OCI-LY3 (cell line): ENCODE results near the gene LINC01488.

ENCODE experiments used
- H2AFZ ChIP-seq: fragments of 200-600, 300-600 bp; shearing (Covaris generic); 2 replicates; pipeline ENCODE4 v1.6.0; 2014; ENCODE audit warnings: antibody characterized with exemption, low read depth, low read length
- H3K27ac ChIP-seq: fragments of 200-600, 300-600 bp; sonication (generic); 2 replicates; pipeline ENCODE4 v1.5.1; 2014; ENCODE audit warnings: mild to moderate bottlenecking, low read length, moderate library complexity, mixed read lengths
- H3K27me3 ChIP-seq: fragments of 200-600, 300-600 bp; sonication (generic); 2 replicates; pipeline ENCODE4 v1.6.1; 2014; ENCODE audit warnings: low read depth, low read length, mixed read lengths
- H3K36me3 ChIP-seq: fragments of 200-600, 300-600 bp; sonication (generic); replicated peaks from 2 replicates; pipeline ENCODE3; 2014; ENCODE audit warnings: low read depth, low read length, mixed read lengths
- H3K4me1 ChIP-seq: fragments of 300-600, 200-600 bp; sonication (generic); 2 replicates; pipeline ENCODE4 v1.6.1; 2014; ENCODE audit warnings: low read length, mixed read lengths
- H3K4me2 ChIP-seq: fragments of 200-600, 300-600 bp; sonication (generic); 2 replicates; pipeline ENCODE4 v1.6.1; 2014; ENCODE audit warnings: low read length, mixed read lengths
- H3K4me3 ChIP-seq: fragments of 300-600, 200-600 bp; sonication (generic); 2 replicates; pipeline ENCODE4 v1.5.1; 2014; ENCODE audit warnings: antibody characterized with exemption, mild to moderate bottlenecking, low read length, moderate library complexity
- H3K79me2 ChIP-seq: fragments of 300-600, 200-600 bp; shearing (Covaris generic); 2 replicates; pipeline ENCODE4 v1.6.1; 2014; ENCODE audit warnings: mild to moderate bottlenecking, low read length, mixed read lengths
- H3K9ac ChIP-seq: fragments of 300-600, 200-600 bp; shearing (Covaris generic); 2 replicates; pipeline ENCODE4 v1.6.0; 2014; ENCODE audit warnings: mild to moderate bottlenecking, low read length, moderate library complexity
- H3K9me3 ChIP-seq: fragments of 200-600, 300-600 bp; shearing (Covaris generic); 2 replicates; pipeline ENCODE4 v1.6.1; 2014; ENCODE audit warnings: low read length, mixed read lengths; ENCODE audit not compliant: insufficient read depth
- H4K20me1 ChIP-seq: fragments of 200-600, 300-600 bp; sonication (generic); 2 replicates; pipeline ENCODE4 v1.6.1; 2016; ENCODE audit warnings: low read length, mixed read lengths; ENCODE audit not compliant: insufficient read depth
- EZH2phosphoT487 ChIP-seq: fragments of 200-600 bp; shearing (Covaris generic); IDR thresholded peaks from 2 replicates; pipeline ENCODE4 v1.6.1; 2018; ENCODE audit warnings: antibody characterized with exemption, mixed run types, low read depth
- TF ChIP-seq, protein P1 (sequence below): fragments of 200-600, 300-600 bp; sonication (generic); IDR thresholded peaks from 2 replicates; pipeline ENCODE4 v1.5.1; 2014; ENCODE audit warnings: antibody characterized with exemption, low read length, low read depth

Gene LINC01488

DNA sequence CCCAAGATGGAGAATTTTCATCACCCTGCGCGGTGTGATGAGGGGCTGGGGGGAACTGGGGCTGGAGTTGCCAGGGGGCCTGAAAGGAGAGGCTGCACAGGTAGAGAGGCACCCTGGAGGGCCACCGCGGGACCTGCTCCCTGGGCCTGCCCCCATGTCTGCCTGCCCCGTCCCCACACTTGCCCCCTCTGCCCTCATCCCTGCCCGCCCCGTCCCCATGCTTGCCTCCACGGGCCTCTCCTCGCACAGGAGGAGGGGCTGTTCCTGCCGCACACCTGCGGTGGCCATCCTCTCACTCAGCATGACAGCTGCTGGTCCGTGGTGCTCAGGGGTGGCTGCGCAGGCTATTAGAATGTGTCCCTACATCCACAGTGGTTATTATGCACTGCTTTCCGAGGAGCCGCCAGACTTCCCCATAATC is 43.5 kb downstream of the LINC01488 start:
- Histone ChIP-seq H2AFZ (no peak overlapping the region), H3K9ac (no peak overlapping the region), H3K79me2 (no peaks in the 10 kb centered on the region), H4K20me1 (no peaks in the 10 kb centered on the region), H3K36me3 (no peaks in the 10 kb centered on the region), H3K27me3 (peaks cover 5% of the 10 kb centered on the region; the same call in 1 of the 2 replicates), H3K4me3 (no peak overlapping the region), H3K4me1 (peaks cover 10% of the 10 kb centered on the region), H3K9me3 (no peaks in the 10 kb centered on the region), H3K27ac (no peak overlapping the region), H3K4me2 (no peak overlapping the region)
- TF ChIP-seq, protein P1, sequence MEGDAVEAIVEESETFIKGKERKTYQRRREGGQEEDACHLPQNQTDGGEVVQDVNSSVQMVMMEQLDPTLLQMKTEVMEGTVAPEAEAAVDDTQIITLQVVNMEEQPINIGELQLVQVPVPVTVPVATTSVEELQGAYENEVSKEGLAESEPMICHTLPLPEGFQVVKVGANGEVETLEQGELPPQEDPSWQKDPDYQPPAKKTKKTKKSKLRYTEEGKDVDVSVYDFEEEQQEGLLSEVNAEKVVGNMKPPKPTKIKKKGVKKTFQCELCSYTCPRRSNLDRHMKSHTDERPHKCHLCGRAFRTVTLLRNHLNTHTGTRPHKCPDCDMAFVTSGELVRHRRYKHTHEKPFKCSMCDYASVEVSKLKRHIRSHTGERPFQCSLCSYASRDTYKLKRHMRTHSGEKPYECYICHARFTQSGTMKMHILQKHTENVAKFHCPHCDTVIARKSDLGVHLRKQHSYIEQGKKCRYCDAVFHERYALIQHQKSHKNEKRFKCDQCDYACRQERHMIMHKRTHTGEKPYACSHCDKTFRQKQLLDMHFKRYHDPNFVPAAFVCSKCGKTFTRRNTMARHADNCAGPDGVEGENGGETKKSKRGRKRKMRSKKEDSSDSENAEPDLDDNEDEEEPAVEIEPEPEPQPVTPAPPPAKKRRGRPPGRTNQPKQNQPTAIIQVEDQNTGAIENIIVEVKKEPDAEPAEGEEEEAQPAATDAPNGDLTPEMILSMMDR, result no peak
- TF ChIP-seq EZH2phosphoT487, result no peak

DNA sequence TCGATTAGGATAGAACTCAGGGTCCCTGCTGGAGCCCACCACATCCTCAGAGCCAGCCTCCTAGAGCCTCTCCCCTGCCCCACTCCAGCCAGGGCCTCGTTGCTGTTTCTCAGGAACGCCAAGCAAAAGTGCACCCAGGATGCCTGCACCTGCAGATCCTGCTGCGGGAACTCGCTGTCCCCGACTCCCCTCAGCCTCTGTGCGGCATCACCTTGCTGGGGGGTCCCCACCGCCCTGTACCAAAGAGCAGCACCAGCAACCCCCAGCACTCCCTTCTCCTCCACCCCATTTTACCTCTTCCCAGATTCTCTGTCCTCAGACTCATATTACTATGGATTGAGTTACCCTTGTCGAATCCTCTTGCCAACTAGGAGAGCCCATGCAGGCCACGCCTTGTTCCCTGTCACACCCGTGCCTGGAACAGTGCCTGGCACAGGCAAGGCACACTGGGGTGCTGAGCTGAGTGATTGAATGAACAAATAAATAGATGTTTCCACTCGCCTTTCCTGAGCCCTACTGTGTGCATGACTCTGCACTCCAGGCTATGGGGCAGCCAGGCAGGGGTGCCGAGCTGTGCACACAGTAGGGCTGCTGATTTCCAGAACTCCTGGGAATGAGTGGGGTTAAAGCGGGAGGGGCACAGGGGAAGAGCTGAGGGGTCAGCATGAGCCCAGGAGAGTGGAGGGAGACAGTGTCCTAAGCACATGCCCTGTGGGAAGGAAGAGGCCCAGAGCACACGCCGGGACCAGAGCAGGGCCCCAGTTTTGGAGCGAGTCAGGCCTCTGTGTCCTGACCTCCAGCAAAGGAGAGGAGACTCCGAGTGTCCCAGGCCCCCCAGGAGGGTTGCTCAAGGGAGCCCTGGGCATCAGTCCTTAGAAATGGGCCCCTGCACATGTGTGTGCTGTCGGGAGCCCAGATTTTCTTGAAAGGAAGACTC is 44.3 kb downstream of the LINC01488 start:
- no peak for TF ChIP-seq EZH2phosphoT487
- TF ChIP-seq, protein P1, result no peak
- no peak overlapping the region for H3K27ac ChIP-seq

DNA sequence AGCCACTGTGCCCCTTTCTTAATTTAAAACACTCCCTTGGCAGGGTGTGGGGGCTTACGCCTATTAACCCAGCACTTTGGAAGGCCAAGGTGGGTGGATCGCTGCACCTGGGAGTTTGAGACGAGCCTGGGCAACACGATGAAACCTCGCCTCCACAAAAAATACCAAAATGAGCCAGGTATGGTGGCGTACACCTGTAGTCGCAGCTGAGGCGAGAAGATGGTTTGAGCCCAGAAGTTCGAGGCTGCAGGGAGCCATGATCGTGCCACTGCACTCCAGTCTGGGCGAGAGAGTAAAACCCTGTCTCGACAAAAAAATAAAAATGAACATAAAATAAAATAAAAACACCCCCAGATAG is 45.0 kb downstream of the LINC01488 start:
- TF ChIP-seq, protein P1, result no peak
- no peak for TF ChIP-seq EZH2phosphoT487
- Histone ChIP-seq H3K4me3 (no peak overlapping the region), H4K20me1 (no peaks in the 10 kb centered on the region), H3K9me3 (no peaks in the 10 kb centered on the region), H3K27ac (no peak overlapping the region), H3K4me1 (peaks cover 21% of the 10 kb centered on the region), H3K36me3 (no peaks in the 10 kb centered on the region), H2AFZ (no peak overlapping the region), H3K9ac (no peak overlapping the region), H3K79me2 (no peaks in the 10 kb centered on the region), H3K4me2 (no peak overlapping the region), H3K27me3 (peaks cover 14% of the 10 kb centered on the region)

More for the DNA sequence above, 44.3 kb downstream of the LINC01488 start:
- Histone ChIP-seq H3K27me3 (peaks cover 8% of the 10 kb centered on the region), H3K9ac (no peak overlapping the region), H4K20me1 (no peaks in the 10 kb centered on the region), H3K4me3 (no peak overlapping the region), H3K4me1 (peaks cover 17% of the 10 kb centered on the region), H3K79me2 (no peaks in the 10 kb centered on the region), H3K4me2 (no peak overlapping the region), H2AFZ (no peak overlapping the region), H3K36me3 (no peaks in the 10 kb centered on the region), H3K9me3 (no peaks in the 10 kb centered on the region)

DNA sequence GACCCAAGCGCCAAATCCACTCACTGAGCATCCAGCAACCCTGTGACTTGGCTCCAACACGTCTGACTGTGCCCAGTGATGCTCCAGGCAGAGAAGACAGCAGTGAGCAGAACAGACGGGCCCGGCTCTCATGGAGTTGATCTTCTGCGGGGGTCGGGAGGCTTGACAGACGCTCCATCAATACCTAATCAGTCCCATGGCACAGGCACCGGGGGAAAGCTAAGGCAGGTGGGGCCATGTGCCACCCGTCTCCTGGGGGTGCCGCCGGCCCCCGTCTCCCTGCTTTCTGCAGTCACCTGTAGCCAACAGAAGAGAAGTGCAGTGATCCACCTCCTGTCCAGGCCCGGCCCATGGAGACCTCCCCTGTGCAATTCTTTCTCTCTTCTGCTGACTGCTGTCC is 47.5 kb downstream of the LINC01488 start:
- H3K36me3 ChIP-seq, result no peaks in the 10 kb centered on the region
- H4K20me1 ChIP-seq, result no peaks in the 10 kb centered on the region
- H3K27me3 ChIP-seq, result peaks cover 20% of the 10 kb centered on the region
- H3K4me1 ChIP-seq, result peaks cover 23% of the 10 kb centered on the region
- no peak overlapping the region for H3K9ac ChIP-seq
- no peaks in the 10 kb centered on the region for H3K79me2 ChIP-seq
- TF ChIP-seq, protein P1, result no peak
- TF ChIP-seq EZH2phosphoT487, result no peak
- H3K9me3 ChIP-seq, result no peaks in the 10 kb centered on the region
- no peak overlapping the region for H3K4me2 ChIP-seq
- H2AFZ ChIP-seq, result no peak overlapping the region
- no peak overlapping the region for H3K4me3 ChIP-seq
- no peak overlapping the region for H3K27ac ChIP-seq
